ENCODE measurements around the gene EXOC1L. TPM values are rescaled to one million over a fixed set of nuclear protein-coding genes. Genes with fewer than 3 reads are reported as not detected.
"Not testable (repeated sequence)": the region's sequence is repeated elsewhere in the genome, so short reads cannot be mapped to it uniquely, and the experiment has no call there.

The EXOC1L gene
- total and polyA plus RNA-seq, 2 of the 13 experiments (the other 11 are each of a cell fraction or from before 2014, with no cell fraction given) = not detected

DNA sequence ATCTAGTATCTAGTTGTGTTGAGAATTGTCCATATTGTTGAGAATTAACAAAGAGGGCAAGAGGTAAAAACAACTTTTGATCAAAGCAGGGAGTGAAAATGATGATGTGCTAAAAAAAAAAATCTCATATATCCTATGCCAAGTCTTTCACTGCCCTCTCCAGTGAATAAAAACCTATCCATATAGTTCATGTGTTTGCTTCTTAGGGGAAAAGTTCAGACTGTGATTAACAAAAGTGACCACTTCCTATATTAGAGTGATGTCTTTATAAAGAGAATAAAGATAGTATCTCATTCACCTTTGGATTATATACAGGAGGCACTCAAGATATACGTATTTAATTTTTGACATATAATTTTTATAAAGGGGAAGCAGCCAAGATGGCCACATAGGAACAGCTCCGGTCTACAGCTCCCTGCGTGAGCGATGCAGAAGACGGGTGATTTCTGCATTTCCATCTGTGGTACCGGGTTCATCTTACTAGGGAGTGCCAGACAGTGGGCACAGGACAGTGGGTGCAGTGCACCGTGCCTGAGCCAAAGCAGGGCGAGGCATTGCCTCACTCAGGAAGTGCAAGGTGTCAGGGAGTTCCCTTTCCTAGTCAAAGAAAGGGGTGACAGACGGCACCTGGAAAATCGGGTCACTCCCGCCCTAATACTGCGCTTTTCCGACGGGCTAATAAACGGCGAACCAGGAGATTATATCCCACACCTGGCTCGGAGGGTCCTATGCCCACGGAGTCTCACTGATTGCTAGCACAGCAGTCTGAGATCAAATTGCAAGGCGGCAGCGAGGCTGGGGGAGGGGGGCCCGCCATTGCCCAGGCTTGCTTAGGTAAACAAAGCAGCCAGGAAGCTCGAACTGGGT, 22.0 kb downstream of the EXOC1L start (continued):
- TF ChIP-seq, protein P1, sequence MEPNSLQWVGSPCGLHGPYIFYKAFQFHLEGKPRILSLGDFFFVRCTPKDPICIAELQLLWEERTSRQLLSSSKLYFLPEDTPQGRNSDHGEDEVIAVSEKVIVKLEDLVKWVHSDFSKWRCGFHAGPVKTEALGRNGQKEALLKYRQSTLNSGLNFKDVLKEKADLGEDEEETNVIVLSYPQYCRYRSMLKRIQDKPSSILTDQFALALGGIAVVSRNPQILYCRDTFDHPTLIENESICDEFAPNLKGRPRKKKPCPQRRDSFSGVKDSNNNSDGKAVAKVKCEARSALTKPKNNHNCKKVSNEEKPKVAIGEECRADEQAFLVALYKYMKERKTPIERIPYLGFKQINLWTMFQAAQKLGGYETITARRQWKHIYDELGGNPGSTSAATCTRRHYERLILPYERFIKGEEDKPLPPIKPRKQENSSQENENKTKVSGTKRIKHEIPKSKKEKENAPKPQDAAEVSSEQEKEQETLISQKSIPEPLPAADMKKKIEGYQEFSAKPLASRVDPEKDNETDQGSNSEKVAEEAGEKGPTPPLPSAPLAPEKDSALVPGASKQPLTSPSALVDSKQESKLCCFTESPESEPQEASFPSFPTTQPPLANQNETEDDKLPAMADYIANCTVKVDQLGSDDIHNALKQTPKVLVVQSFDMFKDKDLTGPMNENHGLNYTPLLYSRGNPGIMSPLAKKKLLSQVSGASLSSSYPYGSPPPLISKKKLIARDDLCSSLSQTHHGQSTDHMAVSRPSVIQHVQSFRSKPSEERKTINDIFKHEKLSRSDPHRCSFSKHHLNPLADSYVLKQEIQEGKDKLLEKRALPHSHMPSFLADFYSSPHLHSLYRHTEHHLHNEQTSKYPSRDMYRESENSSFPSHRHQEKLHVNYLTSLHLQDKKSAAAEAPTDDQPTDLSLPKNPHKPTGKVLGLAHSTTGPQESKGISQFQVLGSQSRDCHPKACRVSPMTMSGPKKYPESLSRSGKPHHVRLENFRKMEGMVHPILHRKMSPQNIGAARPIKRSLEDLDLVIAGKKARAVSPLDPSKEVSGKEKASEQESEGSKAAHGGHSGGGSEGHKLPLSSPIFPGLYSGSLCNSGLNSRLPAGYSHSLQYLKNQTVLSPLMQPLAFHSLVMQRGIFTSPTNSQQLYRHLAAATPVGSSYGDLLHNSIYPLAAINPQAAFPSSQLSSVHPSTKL (CRISPR knock-in tag; IDR thresholded peaks at IDR 0.05) = 0 out of 2 replicates have a peak, but pooled peaks have one; percentile 43
- TF ChIP-seq FOXA3 (CRISPR knock-in tag; IDR thresholded peaks at IDR 0.05) = peak; percentile 48
- not testable (repeated sequence) for TF ChIP-seq FOXA1 (IDR thresholded peaks at IDR 0.05)
- TF ChIP-seq FOXA1 (CRISPR knock-in tag; IDR thresholded peaks at IDR 0.05) = peak; percentile 50

DNA sequence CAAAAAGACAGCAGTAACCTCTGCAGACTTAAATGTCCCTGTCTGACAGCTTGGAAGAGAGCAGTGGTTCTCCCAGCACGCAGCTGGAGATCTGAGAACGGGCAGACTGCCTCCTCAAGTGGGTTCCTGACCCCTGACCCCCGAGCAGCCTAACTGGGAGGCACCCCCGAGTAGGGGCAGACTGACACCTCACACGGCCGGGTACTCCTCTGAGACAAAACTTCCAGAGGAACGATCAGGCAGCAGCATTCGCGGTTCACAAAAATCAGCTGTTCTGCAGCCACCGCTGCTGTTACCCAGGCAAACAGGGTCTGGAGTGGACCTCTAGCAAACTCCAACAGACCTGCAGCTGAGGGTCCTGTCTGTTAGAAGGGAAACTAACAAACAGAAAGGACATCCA, 22.7 kb downstream of the EXOC1L start:
- H3K36me3 ChIP-seq (replicated peaks in 1 of 2; ENCODE audit: control insufficient read depth in 1 of 2, insufficient read depth in 2 of 2, low read length in 2 of 2); in situ Hi-C loops (cut with HindIII; ENCODE audit: extremely low pct_ligation_motif_present, low pct_unique_long_range_greater_than_20kb); H3K27me3 ChIP-seq (ENCODE audit: control insufficient read depth in 1 of 2, insufficient read depth in 2 of 2, low read length in 2 of 2); FAIRE-seq; H3K9ac ChIP-seq (ENCODE audit: insufficient read depth, low read depth, low read length); H3K79me2 ChIP-seq (ENCODE audit: insufficient read depth, low read length); H2AFZ ChIP-seq (ENCODE audit: low read length); intact Hi-C loops (cut with micrococcal nuclease; ENCODE audit: unreplicated experiment); DNase-seq (ENCODE audit: low spot score); H3K27ac ChIP-seq (ENCODE audit: extremely low read length, insufficient read depth, low read length); H3K4me1 ChIP-seq (ENCODE audit: insufficient read depth, low read length); H3K9me3 ChIP-seq (ENCODE audit: low read length); BruUV-seq (replicated peaks); ATAC-seq; CTCF ChIA-PET (ENCODE audit: low intra/inter-chr PET ratio, low total read pairs); H4K20me1 ChIP-seq (ENCODE audit: insufficient read depth, low read length): not testable (repeated sequence)
- POLR2A ChIA-PET = interaction anchor here (1.5 kb wide), 1 partner anchor 9 kb away, joined by 4 read pairs; no protein-coding TSS in a partner anchor
- TF ChIP-seq, protein P2, sequence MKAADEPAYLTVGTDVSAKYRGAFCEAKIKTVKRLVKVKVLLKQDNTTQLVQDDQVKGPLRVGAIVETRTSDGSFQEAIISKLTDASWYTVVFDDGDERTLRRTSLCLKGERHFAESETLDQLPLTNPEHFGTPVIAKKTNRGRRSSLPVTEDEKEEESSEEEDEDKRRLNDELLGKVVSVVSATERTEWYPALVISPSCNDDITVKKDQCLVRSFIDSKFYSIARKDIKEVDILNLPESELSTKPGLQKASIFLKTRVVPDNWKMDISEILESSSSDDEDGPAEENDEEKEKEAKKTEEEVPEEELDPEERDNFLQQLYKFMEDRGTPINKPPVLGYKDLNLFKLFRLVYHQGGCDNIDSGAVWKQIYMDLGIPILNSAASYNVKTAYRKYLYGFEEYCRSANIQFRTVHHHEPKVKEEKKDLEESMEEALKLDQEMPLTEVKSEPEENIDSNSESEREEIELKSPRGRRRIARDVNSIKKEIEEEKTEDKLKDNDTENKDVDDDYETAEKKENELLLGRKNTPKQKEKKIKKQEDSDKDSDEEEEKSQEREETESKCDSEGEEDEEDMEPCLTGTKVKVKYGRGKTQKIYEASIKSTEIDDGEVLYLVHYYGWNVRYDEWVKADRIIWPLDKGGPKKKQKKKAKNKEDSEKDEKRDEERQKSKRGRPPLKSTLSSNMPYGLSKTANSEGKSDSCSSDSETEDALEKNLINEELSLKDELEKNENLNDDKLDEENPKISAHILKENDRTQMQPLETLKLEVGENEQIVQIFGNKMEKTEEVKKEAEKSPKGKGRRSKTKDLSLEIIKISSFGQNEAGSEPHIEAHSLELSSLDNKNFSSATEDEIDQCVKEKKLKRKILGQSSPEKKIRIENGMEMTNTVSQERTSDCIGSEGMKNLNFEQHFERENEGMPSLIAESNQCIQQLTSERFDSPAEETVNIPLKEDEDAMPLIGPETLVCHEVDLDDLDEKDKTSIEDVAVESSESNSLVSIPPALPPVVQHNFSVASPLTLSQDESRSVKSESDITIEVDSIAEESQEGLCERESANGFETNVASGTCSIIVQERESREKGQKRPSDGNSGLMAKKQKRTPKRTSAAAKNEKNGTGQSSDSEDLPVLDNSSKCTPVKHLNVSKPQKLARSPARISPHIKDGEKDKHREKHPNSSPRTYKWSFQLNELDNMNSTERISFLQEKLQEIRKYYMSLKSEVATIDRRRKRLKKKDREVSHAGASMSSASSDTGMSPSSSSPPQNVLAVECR (CRISPR knock-in tag; IDR thresholded peaks at IDR 0.05; ENCODE audit: borderline replicate concordance) = 0 out of 2 replicates have a peak, but pooled peaks have one; percentile 19
- Histone ChIP-seq H3K4me3 (replicated peaks in 1 of 3; ENCODE audit: insufficient read depth in 1 of 3, low read depth in 2 of 3, low read length in 3 of 3) (peak overlapping the region in 1 of 3 experiments; percentile 9; a peak in 1 of 6 replicates), H3K4me2 (ENCODE audit: low read depth, low read length) (peak overlapping the region; percentile 27; the same call in 1 of the 2 replicates)
- WGBS (ENCODE audit: low lambda C conversion rate) = 0% methylated on average over 1 of the region's 10 CpGs

All from HepG2 (cell line).